ENCODE data around the gene CXCL9. TPM values are rescaled to one million over a fixed set of nuclear protein-coding genes. Genes with fewer than 3 reads are reported as not detected.

Gene CXCL9
- total RNA-seq, 6 experiments from 2014 or later = 0.73 to 3.6 (median 2.6) TPM; not detected in 1

- ATAC-seq = peak; percentile 59 to 70 (median 64)
- no peaks in the 10 kb centered on the region for H3K36me3 ChIP-seq
- TF ChIP-seq CTCF (IDR thresholded peaks at IDR 0.05) (peak; percentile 58 to 73 (median 68)), POLR2A (IDR thresholded peaks at IDR 0.05) (no peak)
- no peak overlapping the region for H3K27ac ChIP-seq
- DNase-seq = no peak
- no peak overlapping the region for H3K4me3 ChIP-seq
- H3K27me3 ChIP-seq = no peaks in the 10 kb centered on the region
- intact Hi-C loops (cut with DNase I) = loop anchor here in 1 of 2 donors (10.0 kb wide), 1 partner anchor 69 kb away; no protein-coding TSS in a partner anchor
- H3K4me1 ChIP-seq = peaks cover 0 to 3% (median 0%) of the 10 kb centered on the region in 4 donors
- WGBS (ENCODE audit: insufficient coverage, low coverage, low lambda C conversion rate, missing lambda C conversion rate) = 9% methylated on average over 5 of the region's 5 CpGs
- H3K9me3 ChIP-seq = no peaks in the 10 kb centered on the region
Observed at GRCh38 chr4:75995727-75996126, 11.6 kb downstream of the CXCL9 start.

- ATAC-seq (no peak), DNase-seq (no peak)
- TF ChIP-seq CTCF (IDR thresholded peaks at IDR 0.05) (no peak), POLR2A (IDR thresholded peaks at IDR 0.05) (no peak)
- peaks cover 0 to 17% (median 8%) of the 10 kb centered on the region in 4 donors for H3K4me1 ChIP-seq
- WGBS (ENCODE audit: insufficient coverage, low coverage, low lambda C conversion rate, missing lambda C conversion rate) = 50% methylated on average over 1 of the region's 1 CpG
- H3K36me3 ChIP-seq = no peaks in the 10 kb centered on the region
- H3K27me3 ChIP-seq = no peaks in the 10 kb centered on the region
- no peak overlapping the region for H3K4me3 ChIP-seq
- intact Hi-C loops (cut with DNase I) = loop anchor here in 1 of 2 donors (10.0 kb wide), 1 partner anchor 72 kb away; no protein-coding TSS in a partner anchor
- no peak overlapping the region for H3K27ac ChIP-seq
- H3K9me3 ChIP-seq = no peaks in the 10 kb centered on the region
Observed at GRCh38 chr4:75992462-75992861, 14.8 kb downstream of the CXCL9 start.

GRCh38 chr4:75989846-75990528 is 17.3 kb downstream of the CXCL9 start:
- TF ChIP-seq POLR2A (IDR thresholded peaks at IDR 0.05) (no peak), CTCF (IDR thresholded peaks at IDR 0.05) (no peak)
- peak overlapping the region in 2 of 3 donors; percentile 30 to 39 for H3K27ac ChIP-seq
- peak overlapping the region; percentile 78 to 91 (median 87) for H3K4me3 ChIP-seq
- no peak for DNase-seq
- WGBS (ENCODE audit: insufficient coverage, low coverage, low lambda C conversion rate, missing lambda C conversion rate) = under 1% methylated on average over 20 of the region's 20 CpGs
- intact Hi-C loops (cut with DNase I) = loop anchor here (5.0 to 10.0 kb wide), 2 partner anchors 75 to 78 kb away; no protein-coding TSS in a partner anchor
- ATAC-seq = peak; percentile 8 to 29 (median 20)
- no peaks in the 10 kb centered on the region for H3K27me3 ChIP-seq
- no peaks in the 10 kb centered on the region for H3K36me3 ChIP-seq
- H3K4me1 ChIP-seq = peaks cover 0 to 17% (median 8%) of the 10 kb centered on the region in 4 donors
- H3K9me3 ChIP-seq = no peaks in the 10 kb centered on the region

- peaks cover 0 to 15% (median 7%) of the 10 kb centered on the region in 4 donors for H3K4me1 ChIP-seq
- DNase-seq (no peak), ATAC-seq (no peak)
- intact Hi-C loops (cut with DNase I) = loop anchor here in 1 of 2 donors (5.0 kb wide), 1 partner anchor 73 kb away; no protein-coding TSS in a partner anchor
- H3K27me3 ChIP-seq = no peaks in the 10 kb centered on the region
- no peak overlapping the region for H3K27ac ChIP-seq
- 97% methylated on average over 3 of the region's 3 CpGs for WGBS (ENCODE audit: insufficient coverage, low coverage, low lambda C conversion rate, missing lambda C conversion rate)
- H3K36me3 ChIP-seq = peaks cover 0 to 22% (median 3%) of the 10 kb centered on the region in 4 donors
- H3K4me3 ChIP-seq = no peak overlapping the region
- TF ChIP-seq POLR2A (IDR thresholded peaks at IDR 0.05) = no peak
- no peak for TF ChIP-seq CTCF (IDR thresholded peaks at IDR 0.05)
- H3K9me3 ChIP-seq = no peaks in the 10 kb centered on the region
Observed at GRCh38 chr4:75985116-75985515, 22.2 kb downstream of the CXCL9 start.
